HG02610 (cell line): Measurements from ENCODE around the gene MGMT.

Experiments used
- ATAC-seq: cut with Tn5 transposase; IDR thresholded peaks from one replicate; pipeline ENCODE4 v1.9.1; 2021; ENCODE audit warnings: mild to moderate bottlenecking, moderate library complexity; ENCODE audit not compliant: unreplicated experiment

Gene MGMT

GRCh38 chr10:129725482-129725881 lies 258.4 kb downstream of the MGMT start:
- ATAC-seq = no peak

GRCh38 chr10:129725890-129726631 lies 259.0 kb downstream of the MGMT start:
- no peak for ATAC-seq

GRCh38 chr10:129727071-129727470 lies 260.0 kb downstream of the MGMT start:
- ATAC-seq = no peak

- ATAC-seq = no peak
These were observed 260.5 kb downstream of the MGMT start for GRCh38 chr10:129727495-129727894.

- ATAC-seq = no peak
These were observed 261.3 kb downstream of the MGMT start for GRCh38 chr10:129728246-129728820.

- no peak for ATAC-seq
These were observed 262.1 kb downstream of the MGMT start for GRCh38 chr10:129728905-129729795.

- ATAC-seq = no peak
These were observed 263.4 kb downstream of the MGMT start for GRCh38 chr10:129730272-129730992.

- ATAC-seq = no peak
These were observed 263.9 kb downstream of the MGMT start for GRCh38 chr10:129730993-129731325.

- ATAC-seq = no peak
These were observed 273.7 kb downstream of the MGMT start for GRCh38 chr10:129740532-129741279.

GRCh38 chr10:129741280-129741977 lies 274.4 kb downstream of the MGMT start:
- ATAC-seq = no peak

- no peak for ATAC-seq
These were observed 275.1 kb downstream of the MGMT start for GRCh38 chr10:129741978-129742741.

- no peak for ATAC-seq
These were observed 275.9 kb downstream of the MGMT start for GRCh38 chr10:129742742-129743550.

GRCh38 chr10:129743738-129744133 lies 276.7 kb downstream of the MGMT start:
- ATAC-seq = no peak

- no peak for ATAC-seq
These were observed 277.4 kb downstream of the MGMT start for GRCh38 chr10:129744134-129745111.

GRCh38 chr10:129745186-129745750 lies 278.2 kb downstream of the MGMT start:
- ATAC-seq = no peak

GRCh38 chr10:129754211-129755050 lies 287.4 kb downstream of the MGMT start:
- no peak for ATAC-seq
